ENCODE results near the gene RFPL3. TPM values are rescaled to one million over a fixed set of nuclear protein-coding genes. Genes with fewer than 3 reads are reported as not detected.

Gene RFPL3
- total RNA-seq, result not detected in 2 replicates

DNA sequence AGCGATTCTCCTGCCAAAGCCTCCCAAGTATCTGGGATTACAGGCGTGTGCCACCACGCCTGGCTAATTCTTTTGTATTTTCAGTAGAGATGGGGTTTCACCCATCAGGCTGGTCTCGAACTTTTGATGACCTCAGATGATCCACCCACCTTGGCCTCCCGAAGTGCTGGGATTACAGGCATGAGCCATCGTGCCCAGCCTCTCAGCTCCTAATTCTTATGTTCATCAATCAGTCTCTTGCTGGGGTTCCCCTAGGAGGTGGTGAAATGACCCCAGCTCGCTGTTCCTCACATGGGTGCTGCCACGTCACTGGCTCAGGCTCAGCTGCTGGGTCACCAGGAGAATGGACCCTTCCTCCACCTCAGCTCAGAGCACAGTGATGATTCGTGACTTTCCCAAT is at the start of gene RFPL3:
Gene RFPL3, plus strand, starts transcription at position 301 of the 400 bp plus-strand sequence. CDS start 205 bp downstream, outside the sequence.

Other genes with a start within 250 kb of the RFPL3 start
- gene C22orf42, start 198.6 kb upstream of the RFPL3 start, total RNA-seq, result not detected in 2 replicates
- not detected in 2 replicates for gene RFPL2, start 152.8 kb upstream of the RFPL3 start, total RNA-seq
- not detected in 2 replicates for gene SLC5A4, start 102.5 kb upstream of the RFPL3 start, total RNA-seq
- gene RTCB, start 54.4 kb downstream of the RFPL3 start, total RNA-seq, result 82.0 and 94.5 TPM in 2 replicates
- not detected in 2 replicates for gene BPIFC, start 106.6 kb downstream of the RFPL3 start, total RNA-seq
- 46.0 and 50.5 TPM in 2 replicates for gene FBXO7, start 116.9 kb downstream of the RFPL3 start, total RNA-seq

All from smooth muscle cell of the pulmonary artery (primary cell).